ENCODE data around the gene TSHZ1.

The TSHZ1 gene

DNA sequence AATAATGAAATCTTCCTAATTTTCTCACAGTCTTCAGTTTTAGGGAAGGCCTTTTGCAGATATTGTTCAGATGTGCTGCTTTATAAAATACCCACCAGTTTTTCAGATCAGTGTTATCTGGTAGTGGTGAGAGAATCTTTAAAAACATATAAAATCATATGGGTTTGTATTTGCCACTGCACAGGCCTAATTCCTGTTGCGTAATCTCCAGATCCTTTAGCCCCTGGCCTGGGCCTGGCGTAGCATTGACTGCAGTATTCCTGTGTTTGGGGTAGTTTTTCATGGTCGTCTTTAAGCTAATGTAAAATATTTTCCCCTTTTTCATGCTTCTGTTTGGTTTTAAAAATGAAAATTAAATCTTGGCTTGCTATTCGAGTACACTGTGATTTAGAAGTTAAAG, 43.2 kb downstream of the TSHZ1 start:
- ATAC-seq = no peak
- peaks cover 24% of the 10 kb centered on the region for H3K4me1 Mint-ChIP-seq
- no peak overlapping the region for H3K27ac Mint-ChIP-seq
- no peaks in the 10 kb centered on the region for H3K27me3 Mint-ChIP-seq
- no peaks in the 10 kb centered on the region for H3K36me3 Mint-ChIP-seq
- peaks cover 8% of the 10 kb centered on the region for H3K9me3 Mint-ChIP-seq
- H3K4me3 Mint-ChIP-seq = no peak overlapping the region

DNA sequence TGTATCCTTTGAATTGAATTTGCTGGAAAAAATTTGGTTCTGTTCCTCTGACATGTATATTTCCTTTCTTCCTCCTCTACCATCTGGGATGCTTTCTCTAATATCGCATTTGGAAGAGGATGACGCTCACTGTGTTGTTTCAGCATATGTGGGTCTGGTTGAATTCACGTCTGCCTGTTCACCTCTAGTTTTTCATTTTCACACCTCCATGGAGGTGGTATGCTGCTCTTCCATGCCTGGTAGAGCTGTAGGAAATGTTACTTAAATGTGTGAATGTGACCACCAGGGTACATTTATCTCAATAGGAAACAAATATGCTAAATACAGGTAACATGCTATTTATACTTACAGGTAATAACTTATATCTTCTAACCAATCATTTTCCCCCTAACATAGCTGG, 44.5 kb downstream of the TSHZ1 start:
- no peak for ATAC-seq
- Mint-ChIP-seq H3K4me1 (peaks cover 10% of the 10 kb centered on the region), H3K27me3 (no peaks in the 10 kb centered on the region), H3K9me3 (peaks cover 2% of the 10 kb centered on the region), H3K36me3 (no peaks in the 10 kb centered on the region), H3K27ac (no peak overlapping the region), H3K4me3 (no peak overlapping the region)

DNA sequence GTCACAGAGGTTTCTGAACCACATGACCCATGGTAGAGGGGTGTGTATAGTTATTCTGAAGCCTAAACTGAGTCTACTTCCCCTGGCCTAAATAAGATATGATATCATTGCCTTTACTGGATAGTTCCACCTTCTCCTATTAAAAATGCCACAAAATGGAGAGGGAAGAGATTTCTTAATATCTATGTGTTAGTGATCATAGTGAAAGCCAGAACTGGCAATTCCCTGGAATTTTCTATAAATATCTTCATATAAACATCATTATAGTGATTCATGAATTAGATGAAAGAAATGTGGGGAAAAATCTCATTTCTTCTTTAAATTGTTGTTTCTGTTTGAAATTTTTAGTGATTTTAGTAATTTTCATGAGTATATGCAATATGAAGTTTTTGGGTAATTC, 45.8 kb downstream of the TSHZ1 start:
- Mint-ChIP-seq H3K4me3 (no peak overlapping the region), H3K27ac (no peak overlapping the region), H3K36me3 (no peaks in the 10 kb centered on the region), H3K27me3 (no peaks in the 10 kb centered on the region), H3K9me3 (no peaks in the 10 kb centered on the region), H3K4me1 (peaks cover 16% of the 10 kb centered on the region)
- ATAC-seq = no peak

DNA sequence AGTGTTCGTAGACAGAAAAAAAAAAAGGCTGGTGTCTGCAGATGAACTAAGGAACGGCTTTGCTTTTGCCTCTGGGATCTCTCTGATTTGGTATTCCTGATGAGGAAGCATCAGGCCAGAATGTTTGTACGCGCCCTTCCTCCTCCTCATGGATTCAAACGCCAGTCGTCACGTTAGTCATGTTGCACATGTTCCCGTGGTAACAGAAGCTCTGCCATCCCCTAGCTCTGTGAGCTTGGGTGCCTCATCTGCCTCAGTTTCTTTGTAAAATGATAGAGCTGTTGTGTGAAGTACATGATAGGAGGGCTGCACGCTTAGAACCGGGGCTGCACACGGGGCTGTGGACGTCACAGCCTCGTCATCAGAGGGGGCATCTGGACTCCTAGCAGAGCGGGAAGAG, 47.0 kb downstream of the TSHZ1 start:
- H3K27ac Mint-ChIP-seq = no peak overlapping the region
- no peak overlapping the region for H3K4me3 Mint-ChIP-seq
- H3K27me3 Mint-ChIP-seq = no peaks in the 10 kb centered on the region
- no peaks in the 10 kb centered on the region for H3K36me3 Mint-ChIP-seq
- no peaks in the 10 kb centered on the region for H3K9me3 Mint-ChIP-seq
- no peak for ATAC-seq
- peaks cover 28% of the 10 kb centered on the region for H3K4me1 Mint-ChIP-seq

DNA sequence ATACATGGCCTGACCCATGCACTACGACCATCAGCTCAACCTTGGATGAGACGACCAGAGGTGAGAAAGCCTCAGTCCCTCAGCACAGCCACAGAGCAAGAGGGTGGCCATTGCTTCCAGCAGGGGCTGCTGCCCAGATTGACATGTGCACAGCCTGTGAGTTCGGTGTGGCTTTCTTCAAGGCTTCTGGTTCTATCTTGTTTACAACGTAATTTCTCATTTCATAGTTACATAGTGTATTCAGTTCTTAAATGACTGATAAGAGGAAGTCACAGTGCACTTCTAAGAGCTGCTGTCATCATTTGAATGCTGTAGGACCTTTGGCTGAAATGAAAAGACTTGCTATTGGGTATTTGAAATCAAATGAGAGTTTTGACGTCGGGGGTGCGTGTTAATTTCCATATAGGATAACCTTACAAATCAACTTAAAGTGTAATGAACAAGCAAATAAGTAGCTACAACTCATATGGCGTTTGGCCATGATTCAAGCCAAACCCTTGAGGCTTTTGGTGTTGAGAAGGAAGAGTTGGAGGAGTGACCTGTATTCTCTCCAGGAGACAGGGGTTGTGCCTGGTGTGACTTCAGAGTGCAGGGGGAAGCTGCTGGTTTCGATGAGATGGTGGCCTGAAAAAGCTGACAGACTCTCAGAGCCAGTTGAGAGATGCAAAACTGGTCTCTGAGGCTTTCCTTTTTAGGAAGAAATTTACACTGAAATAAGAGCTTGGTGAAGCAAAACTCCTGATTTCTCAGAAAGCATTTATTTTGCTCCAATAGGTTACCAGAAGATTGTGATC, 51.0 kb downstream of the TSHZ1 start:
- ATAC-seq = peak; percentile 94
- Mint-ChIP-seq H3K36me3 (no peaks in the 10 kb centered on the region), H3K9me3 (no peaks in the 10 kb centered on the region), H3K27me3 (no peaks in the 10 kb centered on the region), H3K27ac (peak overlapping the region; percentile 95), H3K4me3 (peak overlapping the region; percentile 71), H3K4me1 (peaks cover 24% of the 10 kb centered on the region)

DNA sequence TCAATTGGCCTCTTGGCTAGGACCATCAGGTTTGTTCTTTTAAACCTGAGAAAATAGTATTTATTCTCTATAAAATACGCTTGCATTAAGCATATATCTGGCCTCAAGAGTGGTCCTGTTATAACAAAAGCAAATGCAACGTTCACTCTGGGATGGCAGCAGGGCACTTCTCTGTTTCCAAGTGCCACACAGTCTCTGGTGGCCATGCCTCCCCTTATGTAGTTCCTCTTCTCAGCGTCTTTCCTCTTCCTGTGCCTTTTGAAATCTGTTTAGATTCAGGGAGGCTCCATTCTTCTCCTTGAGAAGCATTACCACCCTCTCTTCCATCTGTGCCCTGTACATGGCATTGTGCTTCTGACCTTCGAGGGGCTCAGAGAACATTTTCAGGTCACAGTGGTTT, 51.9 kb downstream of the TSHZ1 start:
- no peak for ATAC-seq
- Mint-ChIP-seq H3K9me3 (no peaks in the 10 kb centered on the region), H3K4me3 (no peak overlapping the region), H3K36me3 (no peaks in the 10 kb centered on the region), H3K4me1 (peaks cover 30% of the 10 kb centered on the region), H3K27ac (peak overlapping the region; percentile 95), H3K27me3 (no peaks in the 10 kb centered on the region)

DNA sequence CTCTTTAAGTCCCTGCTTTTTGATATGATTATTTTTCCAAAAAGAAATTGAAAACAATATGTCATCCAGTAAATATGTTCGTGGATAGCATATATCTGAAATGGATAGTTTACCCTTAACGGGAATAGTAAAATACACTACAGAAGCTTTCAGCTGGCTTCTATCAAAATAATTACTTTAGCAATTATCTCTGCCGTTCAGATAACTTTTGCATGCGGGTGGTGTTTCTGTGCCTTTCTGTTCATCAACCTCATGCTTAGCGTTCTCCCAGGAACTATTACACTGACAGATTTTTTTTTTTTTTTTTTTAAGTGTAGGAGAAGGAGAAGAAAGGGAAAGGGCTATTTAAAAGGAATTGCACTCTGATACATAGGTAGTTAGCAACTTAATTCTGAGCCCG, 53.6 kb downstream of the TSHZ1 start:
- Mint-ChIP-seq H3K36me3 (no peaks in the 10 kb centered on the region), H3K4me1 (peaks cover 45% of the 10 kb centered on the region), H3K9me3 (no peaks in the 10 kb centered on the region), H3K27me3 (no peaks in the 10 kb centered on the region), H3K4me3 (no peak overlapping the region), H3K27ac (no peak overlapping the region)
- ATAC-seq = no peak

DNA sequence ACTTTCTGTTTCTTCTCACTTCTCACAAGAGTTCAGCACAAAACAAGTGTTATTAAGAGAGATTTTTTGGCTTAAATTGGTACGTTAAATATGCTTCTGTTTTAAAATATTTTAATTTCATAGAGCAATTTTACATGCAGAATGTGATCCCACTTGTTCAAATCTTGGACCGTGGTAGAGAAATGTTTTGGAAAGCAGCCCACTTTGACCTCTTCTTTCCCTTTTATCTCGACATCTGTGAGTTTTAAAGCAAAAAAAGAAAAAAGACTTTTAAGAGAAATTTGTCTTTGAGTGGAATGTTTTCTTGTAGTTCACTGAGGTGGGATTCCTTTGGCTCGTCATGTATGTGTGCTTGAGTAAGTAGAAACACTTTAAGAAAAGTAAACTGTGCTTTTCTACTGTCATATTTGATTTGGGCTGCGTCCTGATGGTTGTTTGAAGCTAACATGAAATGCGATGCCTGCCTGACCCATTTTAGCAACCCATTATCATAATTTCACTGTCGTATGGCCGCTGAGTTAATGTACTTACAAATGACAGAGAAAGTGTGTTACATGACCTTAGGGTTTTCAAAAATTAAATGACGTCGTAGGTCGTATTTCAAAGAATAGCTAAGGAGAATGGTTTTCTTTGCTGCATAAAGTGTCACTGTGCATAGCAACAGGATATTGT, 54.5 kb downstream of the TSHZ1 start:
- no peak overlapping the region for H3K27ac Mint-ChIP-seq
- H3K4me3 Mint-ChIP-seq = no peak overlapping the region
- peaks cover 52% of the 10 kb centered on the region for H3K4me1 Mint-ChIP-seq
- no peak for ATAC-seq
- H3K9me3 Mint-ChIP-seq = no peaks in the 10 kb centered on the region
- no peaks in the 10 kb centered on the region for H3K27me3 Mint-ChIP-seq
- no peaks in the 10 kb centered on the region for H3K36me3 Mint-ChIP-seq

DNA sequence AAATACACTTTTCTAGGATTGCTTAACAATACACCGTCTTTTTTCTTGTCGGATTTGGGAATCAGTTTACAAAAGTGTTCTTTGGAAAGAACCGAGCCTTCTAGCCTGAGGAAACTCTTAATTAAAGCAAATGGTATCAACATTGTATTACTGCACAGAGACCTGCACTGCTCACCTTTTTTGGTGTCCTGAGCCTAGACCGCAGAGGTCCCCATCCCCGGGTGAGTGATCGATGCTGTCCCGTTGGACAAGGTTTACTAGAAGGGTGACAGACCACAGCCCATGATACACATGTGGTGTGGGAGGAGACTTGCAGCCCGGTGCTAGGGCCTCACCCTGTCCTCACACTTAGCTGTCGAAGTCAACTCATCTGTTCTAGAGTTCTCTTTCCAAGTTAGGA, 55.3 kb downstream of the TSHZ1 start:
- no peak overlapping the region for H3K4me3 Mint-ChIP-seq
- H3K4me1 Mint-ChIP-seq = peaks cover 49% of the 10 kb centered on the region
- no peaks in the 10 kb centered on the region for H3K27me3 Mint-ChIP-seq
- H3K27ac Mint-ChIP-seq = no peak overlapping the region
- no peaks in the 10 kb centered on the region for H3K9me3 Mint-ChIP-seq
- H3K36me3 Mint-ChIP-seq = no peaks in the 10 kb centered on the region
- no peak for ATAC-seq

DNA sequence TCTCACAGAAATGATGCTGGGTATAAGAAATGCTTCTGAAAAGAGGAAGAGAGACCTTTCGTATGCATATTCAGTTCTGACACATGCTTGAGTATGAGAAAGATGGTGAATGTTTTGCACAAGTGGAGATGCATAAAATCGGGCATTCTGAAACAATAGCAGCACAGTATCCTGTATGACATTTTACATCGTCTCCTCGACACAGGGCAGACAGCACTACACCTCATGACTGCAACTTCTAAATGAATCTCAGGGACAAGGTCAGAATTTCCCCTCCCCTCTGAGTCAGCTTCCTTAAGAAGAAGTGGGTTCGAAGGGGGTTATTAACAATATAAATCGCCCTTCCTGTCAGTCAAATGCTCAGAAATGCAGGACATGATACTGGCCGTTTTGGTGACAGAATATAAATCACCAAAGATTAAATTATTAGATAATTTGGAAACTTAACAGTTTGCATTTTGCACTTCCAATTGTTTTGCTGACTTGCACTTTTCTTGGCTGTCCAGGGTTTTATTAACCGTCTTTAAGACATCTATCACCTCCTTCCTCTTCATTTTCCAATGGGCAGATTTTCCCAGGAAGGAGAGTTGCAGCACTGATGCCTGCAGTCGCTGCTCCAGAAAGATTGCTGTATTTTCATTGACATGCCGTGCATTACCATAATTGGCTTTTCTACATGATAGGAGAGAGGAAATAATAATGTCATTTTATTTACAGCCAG, 57.2 kb downstream of the TSHZ1 start:
- peak; percentile 96 for ATAC-seq
- no peaks in the 10 kb centered on the region for H3K27me3 Mint-ChIP-seq
- H3K36me3 Mint-ChIP-seq = peaks cover 5% of the 10 kb centered on the region
- H3K4me1 Mint-ChIP-seq = peaks cover 35% of the 10 kb centered on the region
- H3K4me3 Mint-ChIP-seq = peak overlapping the region; percentile 46
- no peaks in the 10 kb centered on the region for H3K9me3 Mint-ChIP-seq
- H3K27ac Mint-ChIP-seq = peak overlapping the region; percentile 70

DNA sequence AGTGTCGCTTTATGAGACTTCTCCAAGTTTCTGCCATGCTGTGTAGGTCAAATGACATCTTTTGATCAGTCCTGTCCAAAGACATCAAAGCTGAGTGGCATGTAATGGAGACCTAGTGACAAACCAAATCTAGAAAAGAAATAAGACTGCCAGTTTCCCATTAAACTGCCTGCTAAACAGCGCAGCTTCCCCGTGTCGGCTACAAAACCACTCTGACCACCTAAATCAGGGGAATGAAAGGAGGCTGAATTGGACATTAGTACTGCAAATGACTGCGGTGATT, 57.7 kb downstream of the TSHZ1 start:
- Mint-ChIP-seq H3K27me3 (no peaks in the 10 kb centered on the region), H3K4me3 (no peak overlapping the region), H3K9me3 (no peaks in the 10 kb centered on the region), H3K27ac (peak overlapping the region; percentile 70), H3K4me1 (peaks cover 34% of the 10 kb centered on the region), H3K36me3 (peaks cover 5% of the 10 kb centered on the region)
- no peak for ATAC-seq

DNA sequence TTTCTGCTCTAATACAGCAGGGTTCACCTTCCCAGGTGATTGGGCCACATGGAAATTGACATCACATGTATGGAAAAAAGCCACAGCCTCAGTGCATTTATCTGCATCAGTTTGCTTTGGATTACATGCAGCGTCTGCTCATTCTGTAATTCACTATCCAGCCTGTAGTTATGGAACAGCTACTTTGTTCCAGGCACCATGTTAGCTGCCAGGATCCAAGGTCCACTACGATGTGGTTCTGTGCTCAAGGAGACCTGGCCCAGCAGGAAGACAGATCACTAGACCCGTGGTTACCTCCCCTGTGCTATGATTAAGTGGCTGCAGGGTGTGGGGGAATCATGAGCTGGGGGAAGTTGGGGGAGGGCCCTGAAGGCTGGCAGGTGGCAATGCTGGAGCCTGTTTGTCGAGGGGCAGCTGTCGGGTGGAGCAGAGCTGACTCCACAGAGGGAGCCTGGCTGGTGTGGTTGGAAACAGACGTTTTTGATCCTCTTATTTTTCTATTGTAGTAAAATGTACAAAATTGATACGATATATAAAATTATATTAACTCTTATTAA, 58.6 kb downstream of the TSHZ1 start:
- Mint-ChIP-seq H3K27me3 (no peaks in the 10 kb centered on the region), H3K4me3 (no peak overlapping the region), H3K36me3 (peaks cover 5% of the 10 kb centered on the region), H3K9me3 (no peaks in the 10 kb centered on the region), H3K4me1 (peaks cover 34% of the 10 kb centered on the region), H3K27ac (peak overlapping the region; percentile 35)
- ATAC-seq = no peak

DNA sequence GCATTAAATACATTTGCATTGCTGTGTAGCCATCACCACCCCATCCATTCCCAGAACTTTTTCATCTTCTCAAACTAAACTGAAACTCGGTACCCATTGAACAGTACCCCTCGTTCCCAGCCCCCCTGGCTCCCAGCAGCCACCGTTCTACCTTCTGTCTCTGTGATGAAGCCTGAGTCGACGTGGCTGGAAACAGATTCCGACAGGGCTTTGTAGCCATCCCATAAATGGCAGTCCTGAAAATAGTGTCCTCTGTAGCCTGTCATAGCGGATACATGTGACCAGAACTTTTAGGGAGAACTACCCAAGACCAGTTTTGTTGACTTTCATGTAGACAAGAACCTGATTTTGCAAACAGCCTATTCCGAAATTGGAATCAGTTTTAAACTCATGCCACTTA, 59.1 kb downstream of the TSHZ1 start:
- peaks cover 34% of the 10 kb centered on the region for H3K4me1 Mint-ChIP-seq
- no peaks in the 10 kb centered on the region for H3K27me3 Mint-ChIP-seq
- peaks cover 5% of the 10 kb centered on the region for H3K36me3 Mint-ChIP-seq
- no peak for ATAC-seq
- H3K27ac Mint-ChIP-seq = peak overlapping the region; percentile 35
- H3K4me3 Mint-ChIP-seq = no peak overlapping the region
- no peaks in the 10 kb centered on the region for H3K9me3 Mint-ChIP-seq

DNA sequence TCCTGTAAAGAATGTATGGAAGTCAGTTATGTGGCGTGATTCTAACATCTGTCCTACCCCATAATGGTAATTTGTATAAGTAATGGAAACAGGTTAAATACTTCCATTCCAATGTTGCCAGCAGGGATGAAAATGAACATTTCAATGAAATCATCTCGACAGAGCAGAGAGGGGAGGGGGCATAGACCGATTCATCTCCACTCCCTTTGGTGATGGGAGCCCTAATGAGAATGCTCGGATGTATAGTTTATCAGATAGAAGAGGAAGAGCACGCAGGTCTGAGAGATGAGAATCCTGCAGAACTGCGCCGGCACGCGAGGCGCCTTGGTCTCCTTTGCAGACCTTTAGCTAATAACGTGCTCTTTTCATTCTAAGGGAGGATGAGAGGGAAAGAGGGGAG, 61.4 kb downstream of the TSHZ1 start:
- no peaks in the 10 kb centered on the region for H3K9me3 Mint-ChIP-seq
- no peaks in the 10 kb centered on the region for H3K27me3 Mint-ChIP-seq
- peaks cover 37% of the 10 kb centered on the region for H3K4me1 Mint-ChIP-seq
- no peak for ATAC-seq
- H3K27ac Mint-ChIP-seq = no peak overlapping the region
- peaks cover 5% of the 10 kb centered on the region for H3K36me3 Mint-ChIP-seq
- no peak overlapping the region for H3K4me3 Mint-ChIP-seq

DNA sequence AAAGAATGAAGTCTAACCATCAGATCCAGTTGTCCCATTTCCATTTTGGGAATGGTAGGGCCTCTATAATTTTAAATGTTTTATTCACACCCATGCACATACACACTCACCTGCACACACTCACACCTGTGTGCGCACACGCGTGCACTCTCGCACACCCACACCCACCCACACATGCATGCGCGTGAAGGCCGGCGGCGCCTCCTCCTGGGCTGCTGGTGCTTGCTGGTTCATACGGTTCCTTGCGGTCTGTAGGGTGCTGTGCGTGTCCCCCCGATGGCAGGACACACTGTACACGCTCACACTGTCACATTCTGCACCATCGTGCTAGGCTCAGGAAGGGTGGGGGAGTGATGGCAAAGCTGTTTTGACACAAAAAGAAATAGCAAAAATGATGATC, 63.2 kb downstream of the TSHZ1 start:
- Mint-ChIP-seq H3K36me3 (peaks cover 5% of the 10 kb centered on the region), H3K27me3 (no peaks in the 10 kb centered on the region), H3K4me1 (peaks cover 26% of the 10 kb centered on the region), H3K9me3 (no peaks in the 10 kb centered on the region), H3K4me3 (no peak overlapping the region), H3K27ac (no peak overlapping the region)
- no peak for ATAC-seq

Measured in stimulated activated memory B cell treated with anti-CD40 and anti-IgM and Interleukin-4, amounts not matched to agents 10 μg/mL and 1 μg/mL and 100 μg/mL, for 72 hours (primary cell).